SHP77 (cell line): Measurements from ENCODE around the gene CTDNEP1.

Experiments
- DNase-seq, 2 experiments: peaks; one replicate each; lab custom pipeline; 2025; lab: John Stamatoyannopoulos, UW

CTDNEP1 gene

DNA sequence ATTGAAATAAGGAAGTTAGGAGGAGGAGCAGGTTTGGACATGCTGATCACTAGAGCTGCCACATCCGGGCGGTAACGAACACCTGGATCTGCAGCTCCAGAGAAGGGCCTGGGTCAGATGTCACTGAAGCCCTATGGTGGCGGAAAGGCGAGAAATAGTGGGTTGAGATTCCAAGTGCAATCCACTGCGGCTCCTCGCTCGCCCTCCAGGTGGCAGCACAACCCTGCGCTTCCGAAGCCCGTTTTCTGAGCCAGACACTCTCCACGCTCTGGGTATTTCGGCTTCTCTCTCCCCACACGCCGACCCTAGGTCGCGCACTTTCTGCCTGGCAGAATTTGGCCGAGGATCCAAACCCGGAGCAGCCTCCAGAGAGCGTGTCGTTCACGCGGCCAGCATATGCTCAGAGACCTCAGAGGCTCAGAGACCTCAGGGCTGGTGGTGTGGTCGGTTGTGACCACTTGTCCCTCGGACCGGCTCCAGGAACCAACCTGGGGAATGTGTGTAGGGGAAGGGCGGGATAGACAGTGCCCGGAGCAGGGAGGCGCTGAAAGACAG is 29.1 kb upstream of the CTDNEP1 start:
- peak; percentile 86 to 90 for DNase-seq

DNA sequence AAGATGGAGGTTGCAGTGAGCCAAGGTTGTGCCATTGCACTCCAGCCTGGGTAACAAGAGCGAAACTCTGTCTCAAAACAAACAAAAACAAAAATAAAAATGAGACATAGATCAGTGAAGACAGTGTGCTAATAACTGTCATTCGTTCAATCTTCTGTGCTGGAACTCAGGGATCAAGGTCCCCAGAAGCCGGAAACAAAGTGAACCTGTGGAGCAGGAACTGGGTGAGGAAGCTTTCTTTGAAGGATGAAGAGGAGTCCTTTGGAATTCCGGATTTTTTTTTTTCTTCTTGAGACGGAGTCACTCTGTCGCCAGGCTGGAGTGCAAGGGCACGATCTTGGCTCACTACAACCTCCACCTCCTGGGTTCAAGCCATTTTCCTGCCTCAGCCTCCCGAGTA is 27.9 kb upstream of the CTDNEP1 start:
- DNase-seq: no peak

DNA sequence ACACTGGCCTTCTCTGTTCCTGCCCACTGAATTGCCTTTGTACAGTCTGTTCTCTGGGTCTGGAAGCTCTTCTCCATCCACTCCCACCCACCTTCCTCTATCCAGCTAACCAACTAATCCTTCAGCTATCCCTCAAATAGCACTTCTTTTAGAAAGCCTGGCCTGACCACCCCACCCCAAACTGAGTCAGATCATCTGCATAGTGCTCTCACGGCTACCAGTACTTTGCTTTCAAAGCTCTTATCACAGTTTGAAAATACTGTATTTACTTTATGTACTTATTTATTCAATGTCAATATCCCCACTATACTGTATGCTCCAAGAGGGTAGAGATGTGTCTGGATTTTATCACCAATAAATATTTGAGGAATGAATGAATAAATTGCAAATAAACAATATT is 15.2 kb upstream of the CTDNEP1 start:
- DNase-seq: no peak

- no peak for DNase-seq
Measured at GRCh38 chr17:7263801-7264078, 12.2 kb upstream of the CTDNEP1 start.

DNA sequence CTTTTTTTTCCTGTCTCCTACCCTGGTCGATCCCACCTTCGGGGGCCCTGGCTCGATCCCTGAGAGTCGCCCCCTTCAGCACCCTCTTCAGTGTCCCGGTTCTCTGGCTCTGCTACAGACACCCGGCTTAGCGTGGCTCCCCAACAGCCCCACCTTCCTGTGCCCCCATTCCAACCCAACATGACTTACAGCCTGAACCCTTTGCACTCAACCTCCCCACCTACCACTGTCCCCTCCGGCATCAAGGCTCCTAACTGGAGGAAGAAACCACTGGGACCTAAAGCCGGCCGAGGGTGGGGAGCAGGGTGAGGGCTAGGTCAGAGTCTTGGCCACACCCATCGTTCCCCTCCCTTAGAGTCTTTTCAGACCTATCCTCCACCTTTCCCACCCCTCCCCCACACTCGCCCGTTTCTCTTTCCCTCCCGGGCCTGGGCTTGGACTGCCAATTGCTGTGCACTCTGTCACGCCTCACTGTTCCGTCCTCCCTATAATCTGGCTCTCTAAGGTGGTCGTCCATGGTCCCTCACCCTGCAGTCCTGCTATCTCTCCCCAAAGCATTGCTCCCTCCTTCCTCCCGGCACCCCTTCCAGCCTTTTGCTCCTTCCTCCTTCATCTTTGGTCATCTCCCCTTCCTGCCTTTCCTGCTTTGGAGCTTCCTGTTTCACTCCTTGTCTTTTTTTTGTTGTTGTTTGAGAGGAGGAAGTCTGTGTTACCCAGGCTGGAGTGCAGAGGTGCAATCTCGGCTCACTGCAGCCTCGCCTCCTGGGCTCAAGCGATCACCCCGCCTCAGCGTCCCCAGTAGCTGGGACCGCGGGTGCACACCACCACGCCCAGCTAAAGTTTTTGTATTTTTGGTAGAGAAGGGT is 11.6 kb upstream of the CTDNEP1 start:
- DNase-seq: no peak

GRCh38 chr17:7262192-7262934 is 10.8 kb upstream of the CTDNEP1 start, which contains the start of gene CLDN7:
CLDN7 (minus strand) TSS chr17:7262478; CDS start chr17:7262043, 435 bp downstream.
- no peak for DNase-seq

- no peak for DNase-seq
Measured at GRCh38 chr17:7261379-7262191, 10.1 kb upstream of the CTDNEP1 start.

- DNase-seq: peak; percentile 10 to 21
Measured at GRCh38 chr17:7260651-7261378, 9.3 kb upstream of the CTDNEP1 start.

DNA sequence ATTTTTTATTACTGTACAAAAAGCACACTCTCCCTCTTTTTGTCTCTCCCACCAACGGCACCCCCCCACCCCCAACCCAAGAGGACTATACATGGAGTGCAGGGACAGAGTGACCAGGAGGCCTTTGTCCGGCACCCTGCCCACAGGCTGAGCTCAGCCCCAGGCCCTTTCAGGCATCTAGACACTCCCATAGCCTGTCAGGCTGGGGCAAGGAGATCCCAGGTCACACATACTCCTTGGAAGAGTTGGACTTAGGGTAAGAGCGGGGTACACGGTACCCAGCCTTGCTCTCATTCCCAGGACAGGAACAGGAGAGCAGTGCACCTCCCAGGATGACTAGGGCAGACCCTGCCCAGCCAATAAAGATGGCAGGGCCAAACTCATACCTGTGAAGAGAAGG is 8.6 kb upstream of the CTDNEP1 start:
- DNase-seq: no peak

GRCh38 chr17:7259555-7259889 is 8.0 kb upstream of the CTDNEP1 start:
- DNase-seq: no peak

DNA sequence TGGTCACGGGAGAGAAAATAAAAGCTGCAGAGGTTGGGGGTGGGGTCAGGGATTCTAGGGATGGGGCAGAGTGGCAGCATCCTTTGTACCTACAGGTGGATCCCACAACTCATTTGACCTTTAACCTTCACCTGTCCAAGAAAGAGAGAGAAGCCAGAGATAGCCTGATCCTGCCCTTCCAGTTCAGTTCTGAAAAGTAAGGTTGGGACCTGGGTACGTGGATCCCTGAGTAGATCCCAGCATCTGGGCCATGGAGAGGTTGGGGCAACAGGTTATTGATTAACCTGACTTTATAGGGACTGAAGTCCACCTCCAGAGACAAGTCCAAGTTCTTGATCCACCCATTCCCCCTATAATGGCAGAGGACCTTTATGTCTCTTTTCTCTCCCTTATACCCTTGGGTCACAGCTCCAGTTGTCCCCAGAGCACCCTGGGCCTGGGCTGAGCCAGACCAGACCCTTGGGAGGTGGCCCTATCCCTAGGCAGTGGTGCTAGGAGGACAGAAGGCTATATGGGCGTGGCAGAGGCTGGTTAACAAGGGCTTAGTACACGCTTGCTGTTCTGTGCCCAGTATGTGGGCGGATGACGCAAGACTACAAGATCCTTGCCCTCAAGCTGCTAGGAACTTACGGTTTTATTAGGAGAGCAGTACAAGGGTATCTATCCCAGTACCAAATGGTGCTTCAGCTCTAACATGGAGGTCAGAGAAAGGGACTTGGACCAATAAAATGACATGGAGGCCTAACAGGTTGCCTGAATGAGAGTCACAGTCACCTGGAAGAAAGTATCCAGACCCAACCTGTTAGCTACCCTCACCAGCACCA is 7.4 kb upstream of the CTDNEP1 start:
- no peak for DNase-seq

- DNase-seq: no peak
Measured at GRCh38 chr17:7256766-7257456, 5.4 kb upstream of the CTDNEP1 start.

DNA sequence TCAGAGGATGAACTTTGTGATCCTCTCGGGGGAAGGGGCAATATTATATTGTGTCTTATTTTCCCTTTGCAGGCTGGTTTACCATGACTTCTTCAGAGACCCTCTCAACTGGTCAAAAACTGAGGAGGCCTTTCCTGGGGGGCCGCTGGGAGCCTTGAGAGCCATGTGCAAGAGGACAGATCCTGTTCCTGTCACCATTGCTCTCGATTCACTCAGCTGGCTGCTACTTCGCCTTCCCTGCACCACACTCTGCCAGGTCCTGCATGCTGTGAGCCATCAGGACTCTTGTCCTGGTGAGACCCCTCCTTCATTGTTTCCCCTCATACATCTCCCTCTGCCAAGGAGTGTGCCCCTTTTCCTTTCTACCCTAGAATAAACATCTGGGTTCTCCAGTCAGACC is 3.0 kb upstream of the CTDNEP1 start:
- DNase-seq: no peak

- no peak for DNase-seq
Measured at GRCh38 chr17:7253082-7253481, 1.5 kb upstream of the CTDNEP1 start.

DNA sequence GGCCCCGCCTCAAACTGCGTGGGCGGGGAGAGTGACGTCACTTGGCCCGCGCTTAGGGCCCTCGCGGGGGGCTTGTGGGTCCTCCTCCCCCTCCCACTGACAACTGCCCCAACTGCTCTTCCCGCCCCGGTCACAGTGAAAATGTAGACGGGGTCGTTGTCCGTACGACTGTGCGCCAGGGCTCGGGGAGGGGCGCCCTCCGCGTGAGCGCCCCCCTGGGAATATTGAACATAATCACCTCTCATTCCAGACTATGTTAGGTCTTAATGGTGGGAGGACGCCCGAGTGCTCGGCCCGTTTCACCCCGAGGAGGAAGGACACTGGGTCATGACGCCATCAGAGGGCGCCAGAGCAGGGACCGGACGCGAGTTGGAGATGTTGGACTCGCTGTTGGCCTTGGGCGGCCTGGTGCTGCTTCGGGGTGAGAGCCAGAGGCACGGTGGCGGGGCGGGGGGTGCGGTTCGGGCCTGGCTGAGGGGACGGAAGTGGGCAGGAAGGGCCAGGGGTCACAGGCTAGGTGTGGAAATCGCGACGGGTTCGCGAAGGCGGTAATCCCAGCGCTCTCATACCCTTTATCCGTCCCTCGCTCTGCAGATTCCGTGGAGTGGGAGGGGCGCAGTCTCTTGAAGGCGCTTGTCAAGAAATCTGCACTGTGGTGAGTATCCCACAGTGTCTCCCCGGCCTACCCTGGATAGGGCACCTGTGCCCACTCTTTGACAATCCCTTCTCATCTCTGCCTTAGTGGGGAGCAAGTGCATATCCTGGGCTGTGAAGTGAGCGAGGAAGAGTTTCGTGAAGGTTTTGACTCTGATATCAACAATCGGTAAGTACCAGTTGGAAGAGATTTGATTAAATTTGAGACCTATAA is 876 bp upstream of the CTDNEP1 start, which contains the start of gene ELP5:
Gene ELP5, plus strand, starts transcription at position 40 of the 868 bp plus-strand sequence. Its CDS starts 336 bp downstream, at position 376.
- peak; percentile 94 to 97 for DNase-seq

- no peak for DNase-seq
Measured at GRCh38 chr17:7250695-7251627, 573 bp downstream of the CTDNEP1 start.

GRCh38 chr17:7249830-7250229 is 1.7 kb downstream of the CTDNEP1 start:
- no peak for DNase-seq

DNA sequence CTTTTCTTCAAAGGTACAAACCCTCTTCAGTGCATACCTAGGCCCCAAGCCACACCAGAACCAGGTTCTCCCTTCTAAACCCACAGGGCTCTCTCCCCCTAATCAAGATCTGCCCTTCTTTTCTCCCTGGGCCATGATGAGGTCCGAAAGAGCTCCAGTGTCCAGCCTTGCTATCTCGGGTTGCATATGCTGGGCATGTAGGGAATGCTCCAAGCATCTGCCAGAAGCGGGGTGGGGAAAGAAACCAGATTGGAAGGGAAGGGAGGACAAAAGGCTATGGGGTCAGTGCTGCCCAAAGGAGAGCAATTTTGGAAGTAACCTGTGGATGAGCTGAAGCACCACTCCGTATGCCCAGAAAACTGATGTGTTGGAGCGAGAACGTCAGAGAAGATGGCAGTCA is 2.3 kb downstream of the CTDNEP1 start:
- no peak for DNase-seq
